ENCODE results near the gene MRPL48. TPM values are rescaled to one million over a fixed set of nuclear protein-coding genes. Genes with fewer than 3 reads are reported as not detected.
A peak's percentile ranks its signal among the peaks of the same experiment; 100 is the strongest.

The MRPL48 gene
- polyA plus RNA-seq, 1 of the 3 experiments (the other 2 are of a cell fraction) = 29.2 TPM

DNA sequence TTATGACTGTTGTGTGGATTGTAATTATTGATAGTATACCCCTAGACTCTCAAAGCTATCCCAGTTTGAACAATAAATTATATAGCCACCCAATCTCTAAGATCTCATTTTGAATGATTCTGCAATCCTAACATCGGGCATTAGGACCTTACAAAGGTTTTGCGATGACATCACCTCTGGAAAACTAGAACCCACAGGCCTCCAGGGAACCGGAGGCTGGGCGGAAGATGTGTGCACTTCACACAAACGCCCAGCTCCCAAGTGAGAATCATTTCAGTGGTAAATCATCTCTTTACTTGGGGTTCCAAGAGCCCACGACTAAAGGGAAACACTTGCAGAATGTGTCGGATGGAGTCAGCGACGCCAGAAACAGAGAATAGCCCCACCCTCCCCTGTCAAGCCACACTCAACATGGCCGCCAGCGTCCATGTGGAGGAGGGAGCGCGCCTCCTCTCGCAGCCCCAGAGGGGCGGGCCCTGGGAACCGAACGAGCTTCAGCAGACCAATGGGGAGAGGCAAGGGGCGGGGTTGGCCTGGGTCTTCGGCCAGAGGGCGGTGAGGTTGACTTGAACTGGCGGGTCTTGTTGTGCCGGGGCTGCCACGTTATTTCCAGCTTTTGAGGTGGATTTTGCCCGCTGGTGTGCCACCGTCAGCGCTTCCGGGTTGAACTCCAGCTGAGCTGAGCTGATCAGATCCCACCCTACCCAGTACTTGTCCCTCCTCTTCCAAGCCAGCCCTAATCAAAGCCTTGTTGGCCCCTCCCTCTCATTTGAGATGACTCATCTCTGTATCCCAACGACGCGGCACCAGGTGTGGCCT lies 8.4 kb upstream of the MRPL48 start (continued):
- TF ChIP-seq, protein P1, sequence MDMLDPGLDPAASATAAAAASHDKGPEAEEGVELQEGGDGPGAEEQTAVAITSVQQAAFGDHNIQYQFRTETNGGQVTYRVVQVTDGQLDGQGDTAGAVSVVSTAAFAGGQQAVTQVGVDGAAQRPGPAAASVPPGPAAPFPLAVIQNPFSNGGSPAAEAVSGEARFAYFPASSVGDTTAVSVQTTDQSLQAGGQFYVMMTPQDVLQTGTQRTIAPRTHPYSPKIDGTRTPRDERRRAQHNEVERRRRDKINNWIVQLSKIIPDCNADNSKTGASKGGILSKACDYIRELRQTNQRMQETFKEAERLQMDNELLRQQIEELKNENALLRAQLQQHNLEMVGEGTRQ (IDR thresholded peaks at IDR 0.05; ENCODE audit: borderline replicate concordance, low read depth, low read length) = no peak
- TF ChIP-seq, protein P2, sequence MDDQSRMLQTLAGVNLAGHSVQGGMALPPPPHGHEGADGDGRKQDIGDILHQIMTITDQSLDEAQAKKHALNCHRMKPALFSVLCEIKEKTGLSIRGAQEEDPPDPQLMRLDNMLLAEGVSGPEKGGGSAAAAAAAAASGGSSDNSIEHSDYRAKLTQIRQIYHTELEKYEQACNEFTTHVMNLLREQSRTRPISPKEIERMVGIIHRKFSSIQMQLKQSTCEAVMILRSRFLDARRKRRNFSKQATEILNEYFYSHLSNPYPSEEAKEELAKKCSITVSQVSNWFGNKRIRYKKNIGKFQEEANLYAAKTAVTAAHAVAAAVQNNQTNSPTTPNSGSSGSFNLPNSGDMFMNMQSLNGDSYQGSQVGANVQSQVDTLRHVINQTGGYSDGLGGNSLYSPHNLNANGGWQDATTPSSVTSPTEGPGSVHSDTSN (IDR thresholded peaks at IDR 0.05) = peak; percentile 69
- TF ChIP-seq, protein P3, sequence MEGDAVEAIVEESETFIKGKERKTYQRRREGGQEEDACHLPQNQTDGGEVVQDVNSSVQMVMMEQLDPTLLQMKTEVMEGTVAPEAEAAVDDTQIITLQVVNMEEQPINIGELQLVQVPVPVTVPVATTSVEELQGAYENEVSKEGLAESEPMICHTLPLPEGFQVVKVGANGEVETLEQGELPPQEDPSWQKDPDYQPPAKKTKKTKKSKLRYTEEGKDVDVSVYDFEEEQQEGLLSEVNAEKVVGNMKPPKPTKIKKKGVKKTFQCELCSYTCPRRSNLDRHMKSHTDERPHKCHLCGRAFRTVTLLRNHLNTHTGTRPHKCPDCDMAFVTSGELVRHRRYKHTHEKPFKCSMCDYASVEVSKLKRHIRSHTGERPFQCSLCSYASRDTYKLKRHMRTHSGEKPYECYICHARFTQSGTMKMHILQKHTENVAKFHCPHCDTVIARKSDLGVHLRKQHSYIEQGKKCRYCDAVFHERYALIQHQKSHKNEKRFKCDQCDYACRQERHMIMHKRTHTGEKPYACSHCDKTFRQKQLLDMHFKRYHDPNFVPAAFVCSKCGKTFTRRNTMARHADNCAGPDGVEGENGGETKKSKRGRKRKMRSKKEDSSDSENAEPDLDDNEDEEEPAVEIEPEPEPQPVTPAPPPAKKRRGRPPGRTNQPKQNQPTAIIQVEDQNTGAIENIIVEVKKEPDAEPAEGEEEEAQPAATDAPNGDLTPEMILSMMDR (IDR thresholded peaks at IDR 0.05) = no peak
- TF ChIP-seq RFX5 (IDR thresholded peaks at IDR 0.05; ENCODE audit: low read length) = peak; percentile 76; the same call in 1 of the 2 replicates
- TF ChIP-seq MEF2A (IDR thresholded peaks at IDR 0.05; ENCODE audit: borderline replicate concordance, low read depth) = no peak
- TF ChIP-seq, protein P4, sequence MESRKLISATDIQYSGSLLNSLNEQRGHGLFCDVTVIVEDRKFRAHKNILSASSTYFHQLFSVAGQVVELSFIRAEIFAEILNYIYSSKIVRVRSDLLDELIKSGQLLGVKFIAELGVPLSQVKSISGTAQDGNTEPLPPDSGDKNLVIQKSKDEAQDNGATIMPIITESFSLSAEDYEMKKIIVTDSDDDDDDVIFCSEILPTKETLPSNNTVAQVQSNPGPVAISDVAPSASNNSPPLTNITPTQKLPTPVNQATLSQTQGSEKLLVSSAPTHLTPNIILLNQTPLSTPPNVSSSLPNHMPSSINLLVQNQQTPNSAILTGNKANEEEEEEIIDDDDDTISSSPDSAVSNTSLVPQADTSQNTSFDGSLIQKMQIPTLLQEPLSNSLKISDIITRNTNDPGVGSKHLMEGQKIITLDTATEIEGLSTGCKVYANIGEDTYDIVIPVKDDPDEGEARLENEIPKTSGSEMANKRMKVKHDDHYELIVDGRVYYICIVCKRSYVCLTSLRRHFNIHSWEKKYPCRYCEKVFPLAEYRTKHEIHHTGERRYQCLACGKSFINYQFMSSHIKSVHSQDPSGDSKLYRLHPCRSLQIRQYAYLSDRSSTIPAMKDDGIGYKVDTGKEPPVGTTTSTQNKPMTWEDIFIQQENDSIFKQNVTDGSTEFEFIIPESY (IDR thresholded peaks at IDR 0.05; ENCODE audit: borderline replicate concordance, low read depth) = no peak

DNA sequence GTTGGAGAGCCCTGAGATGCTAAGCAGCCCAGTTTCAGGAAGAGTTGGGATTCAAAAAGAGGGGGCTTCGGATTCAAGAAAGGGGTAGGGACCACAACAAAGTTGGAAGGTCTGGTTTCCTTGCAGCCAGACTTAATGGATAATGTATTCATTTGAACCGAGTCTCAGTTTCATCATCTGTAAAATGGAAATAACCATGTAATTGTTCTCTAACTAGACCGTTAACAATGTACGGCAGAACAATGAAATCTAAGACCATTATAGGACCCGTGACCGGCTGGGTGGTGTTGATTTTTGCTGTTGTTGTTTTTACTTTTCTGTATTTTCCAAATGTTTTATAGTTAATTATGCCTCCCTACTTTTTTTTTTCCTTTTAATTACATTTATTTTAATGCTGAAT lies 6.4 kb upstream of the MRPL48 start:
- Histone ChIP-seq H3K9me3 (no peaks in the 10 kb centered on the region), H3K36me3 (replicated peaks in 1 of 2; ENCODE audit: control insufficient read depth in 1 of 2, insufficient read depth in 2 of 2, low read length in 1 of 2) (no peaks in the 10 kb centered on the region), H3K9me2 (no peaks in the 10 kb centered on the region), H3K27ac (ENCODE audit: low read depth in 2 of 2, low read length in 1 of 2) (no peak overlapping the region), H3F3A (replicated peaks; ENCODE audit: insufficient read depth) (peaks cover 23% of the 10 kb centered on the region), H4K20me1 (ENCODE audit: insufficient read depth) (no peaks in the 10 kb centered on the region), H3K79me2 (ENCODE audit: insufficient read depth) (no peaks in the 10 kb centered on the region), H3K4me1 (ENCODE audit: control insufficient read depth in 1 of 2, insufficient read depth in 2 of 2, low read depth in 1 of 2, low read length in 1 of 2) (no peaks in the 10 kb centered on the region), H3K4me3 (ENCODE audit: low read depth in 2 of 2, low read length in 1 of 2) (no peak overlapping the region), H2AFZ (ENCODE audit: low read depth) (no peak overlapping the region), H3K27me3 (ENCODE audit: insufficient read depth) (no peaks in the 10 kb centered on the region), H3K4me2 (no peak overlapping the region), H3K9ac (no peak overlapping the region)
- TF ChIP-seq MEF2A (IDR thresholded peaks at IDR 0.05; ENCODE audit: borderline replicate concordance, low read depth) (no peak), EZH2phosphoT487 (IDR thresholded peaks at IDR 0.05; ENCODE audit: borderline replicate concordance, low read depth) (no peak), SMC3 (IDR thresholded peaks at IDR 0.05; ENCODE audit: low read depth, low read length) (no peak), TEAD4 (IDR thresholded peaks at IDR 0.05; ENCODE audit: borderline replicate concordance, insufficient read depth) (no peak), FOXM1 (IDR thresholded peaks at IDR 0.05; ENCODE audit: low read depth) (no peak), CHD2 (IDR thresholded peaks at IDR 0.05; ENCODE audit: low read length, partially characterized antibody) (no peak)
- TF ChIP-seq, protein P5, sequence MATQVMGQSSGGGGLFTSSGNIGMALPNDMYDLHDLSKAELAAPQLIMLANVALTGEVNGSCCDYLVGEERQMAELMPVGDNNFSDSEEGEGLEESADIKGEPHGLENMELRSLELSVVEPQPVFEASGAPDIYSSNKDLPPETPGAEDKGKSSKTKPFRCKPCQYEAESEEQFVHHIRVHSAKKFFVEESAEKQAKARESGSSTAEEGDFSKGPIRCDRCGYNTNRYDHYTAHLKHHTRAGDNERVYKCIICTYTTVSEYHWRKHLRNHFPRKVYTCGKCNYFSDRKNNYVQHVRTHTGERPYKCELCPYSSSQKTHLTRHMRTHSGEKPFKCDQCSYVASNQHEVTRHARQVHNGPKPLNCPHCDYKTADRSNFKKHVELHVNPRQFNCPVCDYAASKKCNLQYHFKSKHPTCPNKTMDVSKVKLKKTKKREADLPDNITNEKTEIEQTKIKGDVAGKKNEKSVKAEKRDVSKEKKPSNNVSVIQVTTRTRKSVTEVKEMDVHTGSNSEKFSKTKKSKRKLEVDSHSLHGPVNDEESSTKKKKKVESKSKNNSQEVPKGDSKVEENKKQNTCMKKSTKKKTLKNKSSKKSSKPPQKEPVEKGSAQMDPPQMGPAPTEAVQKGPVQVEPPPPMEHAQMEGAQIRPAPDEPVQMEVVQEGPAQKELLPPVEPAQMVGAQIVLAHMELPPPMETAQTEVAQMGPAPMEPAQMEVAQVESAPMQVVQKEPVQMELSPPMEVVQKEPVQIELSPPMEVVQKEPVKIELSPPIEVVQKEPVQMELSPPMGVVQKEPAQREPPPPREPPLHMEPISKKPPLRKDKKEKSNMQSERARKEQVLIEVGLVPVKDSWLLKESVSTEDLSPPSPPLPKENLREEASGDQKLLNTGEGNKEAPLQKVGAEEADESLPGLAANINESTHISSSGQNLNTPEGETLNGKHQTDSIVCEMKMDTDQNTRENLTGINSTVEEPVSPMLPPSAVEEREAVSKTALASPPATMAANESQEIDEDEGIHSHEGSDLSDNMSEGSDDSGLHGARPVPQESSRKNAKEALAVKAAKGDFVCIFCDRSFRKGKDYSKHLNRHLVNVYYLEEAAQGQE (IDR thresholded peaks at IDR 0.05; ENCODE audit: low read depth, low read length) = no peak
- TF ChIP-seq, protein P6, sequence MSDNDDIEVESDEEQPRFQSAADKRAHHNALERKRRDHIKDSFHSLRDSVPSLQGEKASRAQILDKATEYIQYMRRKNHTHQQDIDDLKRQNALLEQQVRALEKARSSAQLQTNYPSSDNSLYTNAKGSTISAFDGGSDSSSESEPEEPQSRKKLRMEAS (IDR thresholded peaks at IDR 0.05; ENCODE audit: low read depth) = no peak
- WGBS (ENCODE audit: low lambda C conversion rate) = 96% methylated on average over 6 of the region's 6 CpGs
- DNase-seq = no peak
- CTCF ChIA-PET = no interaction called here
- POLR2A ChIA-PET = no interaction called here
